HepG2 (cell line): Measurements from ENCODE around the gene SUMO4. TPM values are rescaled to one million over a fixed set of nuclear protein-coding genes. Genes with fewer than 3 reads are reported as not detected.

Source experiments
- ATAC-seq: fragments of 200-7000 bp; cut with Tn5 transposase; 3 replicates; pipeline ENCODE4 v1.9.1; 2020; ENCODE audit warnings: mild to moderate bottlenecking, moderate library complexity
- BruUV-seq: library from RNA; stranded (reverse); fragments of 400-500 nt; replicated peaks from 2 replicates; lab custom pipeline; 2021; lab: Mats Ljungman, UMichigan
- CTCF ChIA-PET: fragments of 300-600 bp; formaldehyde crosslinking; extraction: SDS; loops from one replicate; lab custom pipeline; 2021; ENCODE audit warnings: low total read pairs, inconsistent platforms, low intra/inter-chr PET ratio; lab: Yijun Ruan, JAX
- POLR2A ChIA-PET: fragments of 350-600 bp; sonication (Branson Sonifier 250); formaldehyde crosslinking; loops from one replicate; lab custom pipeline; 2020; ENCODE audit warnings: antibody characterized with exemption, inconsistent platforms; lab: Yijun Ruan, JAX
- DNase-seq: peaks from one replicate; pipeline ENCODE4 v3.0.0-alpha.2; 2015; ENCODE audit warnings: low spot score
- FAIRE-seq: peaks from 3 replicates; lab custom pipeline; 2011; peaks lifted over from hg19 to GRCh38; lab: Jason Lieb, UNC
- H2AFZ ChIP-seq: one replicate; pipeline ENCODE4 v1.6.1; 2011; ENCODE audit warnings: low read length, inconsistent platforms
- H3K27ac ChIP-seq: fragments of 300-600 bp; 3 replicates; pipeline ENCODE4 v1.8.0; 2011; ENCODE audit warnings: mixed run types, mild to moderate bottlenecking, mixed read lengths, low read length, inconsistent platforms; ENCODE audit not compliant: insufficient read depth; ENCODE audit errors: extremely low read length
- H3K27me3 ChIP-seq, 2 experiments: fragments of 200-600 bp in 1 of 2; 2 replicates in 1 of 2; 3 replicates in 1 of 2; pipeline versions ENCODE4 v1.6.0 to v1.8.0; 2011; ENCODE audit warnings: low read length in 2 of 2, mild to moderate bottlenecking in 2 of 2, moderate library complexity in 2 of 2, inconsistent platforms in 1 of 2; ENCODE audit not compliant: insufficient read depth in 2 of 2, control insufficient read depth in 1 of 2
- H3K36me3 ChIP-seq, 2 experiments: fragments of 200-600 bp in 1 of 2; replicated peaks in 1 of 2; 2 replicates in 1 of 2; 3 replicates in 1 of 2; pipeline versions ENCODE4 v1.5.1 to v1.8.0; 2011; ENCODE audit warnings: low read length in 2 of 2, inconsistent platforms in 1 of 2; ENCODE audit not compliant: insufficient read depth in 2 of 2, control insufficient read depth in 1 of 2
- H3K4me1 ChIP-seq: 2 replicates; pipeline ENCODE4 v1.5.1; 2012; ENCODE audit warnings: low read length, inconsistent platforms; ENCODE audit not compliant: insufficient read depth
- H3K4me2 ChIP-seq: 2 replicates; pipeline ENCODE4 v1.6.0; 2011; ENCODE audit warnings: low read depth, low read length, inconsistent platforms
- H3K4me3 ChIP-seq, 3 experiments: fragments of 200-600 bp in 1 of 3; sonication (generic), shearing (Covaris generic) in 1 of 3; replicated peaks in 1 of 3; 2 replicates each; pipeline ENCODE4 v1.5.1; 2011 to 2016; ENCODE audit warnings: low read length in 3 of 3, inconsistent platforms in 2 of 3, low read depth in 2 of 3, mild to moderate bottlenecking in 2 of 3, control low read depth in 1 of 3, mixed read lengths in 1 of 3; ENCODE audit not compliant: insufficient read depth in 1 of 3
- H3K79me2 ChIP-seq: one replicate; pipeline ENCODE4 v1.6.1; 2011; ENCODE audit warnings: low read length, inconsistent platforms; ENCODE audit not compliant: insufficient read depth
- H3K9ac ChIP-seq: 2 replicates; pipeline ENCODE4 v1.6.0; 2011; ENCODE audit warnings: mild to moderate bottlenecking, low read depth, low read length, inconsistent platforms; ENCODE audit not compliant: insufficient read depth
- H3K9me3 ChIP-seq: 2 replicates; pipeline ENCODE4 v1.5.1; 2012; ENCODE audit warnings: mild to moderate bottlenecking, low read length
- H4K20me1 ChIP-seq: 2 replicates; pipeline ENCODE4 v1.6.0; 2011; ENCODE audit warnings: inconsistent platforms, mild to moderate bottlenecking, low read length, moderate library complexity; ENCODE audit not compliant: insufficient read depth
- AGO2 ChIP-seq: fragments of 200-400 bp; formaldehyde crosslinking; optimal IDR thresholded peaks from 2 replicates; pipeline ENCODE3; 2017; ENCODE audit warnings: mild to moderate bottlenecking, low read depth, low read length, moderate library complexity
- GTF2F1 ChIP-seq: fragments of 150-350 bp; IDR thresholded peaks from 2 replicates; pipeline ENCODE4 v1.6.1; 2014; ENCODE audit warnings: low read length
- KDM5A ChIP-seq: fragments of 200-600 bp; sonication (generic); IDR thresholded peaks from 2 replicates; pipeline ENCODE4 v1.7.0; 2018; ENCODE audit warnings: antibody characterized with exemption, mild to moderate bottlenecking, low read length, borderline replicate concordance
- RCOR2 ChIP-seq: IDR thresholded peaks from 2 replicates; pipeline ENCODE4 v1.6.1; 2016; ENCODE audit warnings: missing biosample characterization, missing genetic modification reagents
- SCMH1 ChIP-seq: sonication (generic); formaldehyde crosslinking; IDR thresholded peaks from 2 replicates; pipeline ENCODE4 v1.9.0; 2021; ENCODE audit warnings: missing genetic modification reagents, mild to moderate bottlenecking, borderline replicate concordance
- SMC3 ChIP-seq: IDR thresholded peaks from 2 replicates; pipeline ENCODE4 v1.6.1; 2011; ENCODE audit warnings: low read length, improper control_type of control experiment
- SRY ChIP-seq: sonication (generic); formaldehyde crosslinking; IDR thresholded peaks from 2 replicates; pipeline ENCODE4 v1.8.0; 2022; ENCODE audit warnings: mild to moderate bottlenecking, missing genetic modification reagents
- STAG1 ChIP-seq: sonication (generic); formaldehyde crosslinking; IDR thresholded peaks from 2 replicates; pipeline ENCODE4 v1.4.0; 2020; ENCODE audit warnings: missing genetic modification reagents
- WIZ ChIP-seq: sonication (generic); formaldehyde crosslinking; IDR thresholded peaks from 2 replicates; pipeline ENCODE4 v1.5.1; 2020; ENCODE audit warnings: mild to moderate bottlenecking, missing genetic modification reagents
- ZNF329 ChIP-seq: sonication (generic); formaldehyde crosslinking; IDR thresholded peaks from 2 replicates; pipeline ENCODE4 v1.9.0; 2021; ENCODE audit warnings: low read depth, mild to moderate bottlenecking, missing genetic modification reagents
- ZNF446 ChIP-seq: sonication (generic); formaldehyde crosslinking; IDR thresholded peaks from 2 replicates; pipeline ENCODE4 v1.5.0; 2020; ENCODE audit warnings: mild to moderate bottlenecking, missing genetic modification reagents
- ZNF577 ChIP-seq: sonication (generic); formaldehyde crosslinking; IDR thresholded peaks from 2 replicates; pipeline ENCODE4 v1.4.0; 2020; ENCODE audit warnings: mild to moderate bottlenecking, low read depth, missing genetic modification reagents, borderline replicate concordance
- ZNF597 ChIP-seq: sonication (generic); formaldehyde crosslinking; IDR thresholded peaks from 2 replicates; pipeline ENCODE4 v1.5.0; 2020; ENCODE audit warnings: missing genetic modification reagents
- ZNF691 ChIP-seq: sonication (generic); formaldehyde crosslinking; IDR thresholded peaks from 2 replicates; pipeline ENCODE4 v1.4.0; 2020; ENCODE audit warnings: missing genetic modification reagents, low read depth, mild to moderate bottlenecking, borderline replicate concordance
- WGBS: methylation state at CpG from one replicate; pipeline ENCODE4 v1.1.6; 2017; ENCODE audit warnings: low lambda C conversion rate; 5-methylcytosine and 5-hydroxymethylcytosine counted together
- in situ Hi-C: cut with HindIII; loops from 2 replicates; pipeline ENCODE4 v1.10.0; 2017; ENCODE audit warnings: low pct_unique_long_range_greater_than_20kb; ENCODE audit not compliant: extremely low pct_ligation_motif_present
- intact Hi-C: fragments of 100-400 bp; cut with micrococcal nuclease; formaldehyde crosslinking; loops from one replicate; pipeline ENCODE4 v1.10.0; 2022; ENCODE audit not compliant: unreplicated experiment
- polyA plus RNA-seq, 8 experiments: library from polyadenylated mRNA; depleted of rRNA in 3 of 8; stranded (reverse) in 7 of 8; unstranded in 1 of 8; fragments of >200 nt; fragmentation: Illumina TruSeq in 4 of 8; extraction: Trizol in 4 of 8; gene quantifications; 2 replicates each; pipeline versions ENCODE4 v1.2.1 to v1.2.3, GENCODE V29; 2011 to 2016; ENCODE audit warnings: low read depth in 4 of 8, missing spikeins in 1 of 8, mixed read lengths in 1 of 8; ENCODE audit not compliant: insufficient read depth in 1 of 8
- total RNA-seq, 5 experiments: library from RNA; depleted of rRNA; stranded (reverse); fragments of >200 nt; fragmentation: Illumina TruSeq; extraction: Trizol; gene quantifications; 2 replicates each; pipeline ENCODE4 v1.2.3, GENCODE V29; 2016; ENCODE audit warnings: low read depth in 1 of 5
- TF ChIP-seq, protein P1 (sequence below): sonication (generic); formaldehyde crosslinking; IDR thresholded peaks from 2 replicates; pipeline ENCODE4 v1.8.1; 2022; ENCODE audit warnings: mild to moderate bottlenecking, missing genetic modification reagents
- TF ChIP-seq, protein P2 (sequence below): sonication (generic); formaldehyde crosslinking; IDR thresholded peaks from 2 replicates; pipeline ENCODE4 v1.4.0; 2020; ENCODE audit warnings: missing genetic modification reagents; ENCODE audit errors: not compliant biosample characterization

Gene SUMO4
- total and polyA plus RNA-seq, 2 of the 13 experiments (the other 11 are each of a cell fraction or from before 2014, with no cell fraction given): 0.22 to 1.2 TPM

DNA sequence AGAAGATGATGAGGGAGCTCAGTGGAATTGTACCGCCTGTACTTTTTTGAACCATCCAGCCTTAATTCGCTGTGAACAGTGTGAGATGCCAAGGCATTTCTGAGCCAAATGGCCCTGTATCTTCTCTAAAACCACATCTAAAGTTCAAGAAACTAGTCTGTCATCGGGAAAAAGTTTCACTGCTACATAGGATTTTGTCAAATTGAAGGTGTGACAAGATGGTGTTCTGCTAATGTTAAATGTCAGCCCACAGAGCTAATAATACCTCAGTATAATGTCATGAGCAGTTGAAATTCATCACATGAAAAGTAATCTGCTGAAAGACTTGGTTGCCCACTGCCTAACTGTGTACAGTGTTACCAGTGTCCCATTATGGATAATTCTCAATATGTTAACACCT is 9.6 kb downstream of the SUMO4 start:
- Histone ChIP-seq H3K9ac (no peak overlapping the region), H3K79me2 (no peaks in the 10 kb centered on the region), H3K36me3 (peaks cover 4 to 23% of the 10 kb centered on the region in 2 experiments), H3K4me3 (no peak overlapping the region), H3K4me1 (no peaks in the 10 kb centered on the region), H4K20me1 (no peaks in the 10 kb centered on the region), H3K27me3 (no peaks in the 10 kb centered on the region; a peak in 1 of 5 replicates), H3K9me3 (no peaks in the 10 kb centered on the region), H3K27ac (no peak overlapping the region), H2AFZ (no peak overlapping the region), H3K4me2 (no peak overlapping the region)
- ChIA-PET POLR2A (no interaction called here), CTCF (no interaction called here)
- FAIRE-seq: no peak
- no TSS peak for BruUV-seq
- no peak for ATAC-seq
- 98% methylated on average over 3 of the region's 3 CpGs for WGBS
- TF ChIP-seq ZNF691 (CRISPR knock-in tag) (no peak), KDM5A (no peak), AGO2 (no peak), GTF2F1 (no peak), RCOR2 (CRISPR knock-in tag) (no peak), SCMH1 (CRISPR knock-in tag) (no peak), ZNF446 (no peak), STAG1 (CRISPR knock-in tag) (no peak), WIZ (no peak), ZNF329 (CRISPR knock-in tag) (no peak), ZNF577 (CRISPR knock-in tag) (no peak), SMC3 (no peak), SRY (CRISPR knock-in tag) (no peak), ZNF597 (CRISPR knock-in tag) (no peak)
- TF ChIP-seq, protein P1, sequence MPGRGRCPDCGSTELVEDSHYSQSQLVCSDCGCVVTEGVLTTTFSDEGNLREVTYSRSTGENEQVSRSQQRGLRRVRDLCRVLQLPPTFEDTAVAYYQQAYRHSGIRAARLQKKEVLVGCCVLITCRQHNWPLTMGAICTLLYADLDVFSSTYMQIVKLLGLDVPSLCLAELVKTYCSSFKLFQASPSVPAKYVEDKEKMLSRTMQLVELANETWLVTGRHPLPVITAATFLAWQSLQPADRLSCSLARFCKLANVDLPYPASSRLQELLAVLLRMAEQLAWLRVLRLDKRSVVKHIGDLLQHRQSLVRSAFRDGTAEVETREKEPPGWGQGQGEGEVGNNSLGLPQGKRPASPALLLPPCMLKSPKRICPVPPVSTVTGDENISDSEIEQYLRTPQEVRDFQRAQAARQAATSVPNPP (CRISPR knock-in tag): no peak
- TF ChIP-seq, protein P2, sequence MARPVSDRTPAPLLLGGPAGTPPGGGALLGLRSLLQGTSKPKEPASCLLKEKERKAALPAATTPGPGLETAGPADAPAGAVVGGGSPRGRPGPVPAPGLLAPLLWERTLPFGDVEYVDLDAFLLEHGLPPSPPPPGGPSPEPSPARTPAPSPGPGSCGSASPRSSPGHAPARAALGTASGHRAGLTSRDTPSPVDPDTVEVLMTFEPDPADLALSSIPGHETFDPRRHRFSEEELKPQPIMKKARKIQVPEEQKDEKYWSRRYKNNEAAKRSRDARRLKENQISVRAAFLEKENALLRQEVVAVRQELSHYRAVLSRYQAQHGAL: no peak
- no peak for DNase-seq
- intact Hi-C loops (no loop called here), in situ Hi-C loops (no loop called here)
